ENCODE results near the gene MAP7D1.

GRCh38 chr1:36212782-36213181 is 56.8 kb downstream of the MAP7D1 start:
- TF ChIP-seq SUZ12 (IDR thresholded peaks at IDR 0.05; ENCODE audit: extremely low read depth, insufficient read depth, insufficient read length) = no peak
- no peak for TF ChIP-seq ZNF274 (IDR thresholded peaks at IDR 0.05; ENCODE audit: low read depth, low read length)
- TF ChIP-seq YY1 (IDR thresholded peaks at IDR 0.05; ENCODE audit: insufficient read depth, insufficient read length) = no peak
